Endometrial microvascular endothelial cells (primary cell): Measurements from ENCODE around the gene COMT. TPM values are rescaled to one million over a fixed set of nuclear protein-coding genes. Genes with fewer than 3 reads are reported as not detected.
"Not testable (repeated sequence)": the region's sequence is repeated elsewhere in the genome, so short reads cannot be mapped to it uniquely, and the experiment has no call there.

ENCODE experiments used
- in situ Hi-C: cut with HindIII; loops from 2 replicates; pipeline ENCODE4 v1.10.0; 2017; ENCODE audit warnings: low sequenced_read_pairs, low pct_unique_long_range_greater_than_20kb; ENCODE audit errors: inconsistent ontology term
- total RNA-seq: library from RNA; depleted of rRNA; stranded (reverse); fragments of >200 nt; gene quantifications from one replicate; pipeline ENCODE4 v1.2.3, GENCODE V29; 2015; ENCODE audit errors: inconsistent ontology term

COMT gene
- total RNA-seq, 1 donor from 2014 or later, result 332 TPM

- in situ Hi-C loops, result no loop called here
Observed at GRCh38 chr22:19905347-19906276, 36.0 kb upstream of the COMT start.

DNA sequence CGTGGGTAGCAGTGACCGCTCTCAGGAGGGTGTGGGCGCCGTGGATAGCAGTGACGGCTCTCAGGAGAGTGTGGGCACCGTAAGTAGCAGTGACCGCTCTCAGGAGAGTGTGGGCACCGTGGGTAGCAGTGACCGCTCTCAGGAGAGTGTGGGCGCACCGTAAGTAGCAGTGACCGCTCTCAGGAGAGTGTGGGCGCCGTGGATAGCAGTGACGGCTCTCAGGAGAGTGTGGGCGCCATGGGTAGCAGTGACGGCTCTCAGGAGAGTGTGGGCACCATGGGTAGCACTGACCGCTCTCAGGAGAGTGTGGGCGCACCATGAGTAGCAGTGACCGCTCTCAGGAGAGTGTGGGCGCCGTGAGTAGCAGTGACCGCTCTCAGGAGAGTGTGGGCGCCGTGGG, 34.7 kb upstream of the COMT start:
- in situ Hi-C loops, result not testable (repeated sequence)

DNA sequence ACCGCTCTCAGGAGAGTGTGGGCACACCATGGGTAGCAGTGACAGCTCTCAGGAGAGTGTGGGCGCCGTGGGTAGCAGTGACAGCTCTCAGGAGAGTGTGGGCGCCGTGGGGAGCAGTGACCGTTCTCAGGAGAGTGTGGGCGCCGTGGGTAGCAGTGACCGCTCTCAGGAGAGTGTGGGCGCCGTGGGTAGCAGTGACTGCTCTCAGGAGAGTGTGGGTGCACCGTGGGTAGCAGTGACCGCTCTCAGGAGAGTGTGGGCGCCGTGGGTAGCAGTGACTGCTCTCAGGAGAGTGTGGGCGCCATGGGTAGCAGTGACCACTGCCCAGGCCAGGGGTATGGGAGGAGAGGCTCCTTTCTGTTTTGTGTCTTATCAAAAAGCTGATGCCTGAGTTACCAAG, 33.7 kb upstream of the COMT start:
- in situ Hi-C loops, result not testable (repeated sequence)

- in situ Hi-C loops, result no loop called here
Observed at GRCh38 chr22:19909350-19910179, 32.0 kb upstream of the COMT start.

DNA sequence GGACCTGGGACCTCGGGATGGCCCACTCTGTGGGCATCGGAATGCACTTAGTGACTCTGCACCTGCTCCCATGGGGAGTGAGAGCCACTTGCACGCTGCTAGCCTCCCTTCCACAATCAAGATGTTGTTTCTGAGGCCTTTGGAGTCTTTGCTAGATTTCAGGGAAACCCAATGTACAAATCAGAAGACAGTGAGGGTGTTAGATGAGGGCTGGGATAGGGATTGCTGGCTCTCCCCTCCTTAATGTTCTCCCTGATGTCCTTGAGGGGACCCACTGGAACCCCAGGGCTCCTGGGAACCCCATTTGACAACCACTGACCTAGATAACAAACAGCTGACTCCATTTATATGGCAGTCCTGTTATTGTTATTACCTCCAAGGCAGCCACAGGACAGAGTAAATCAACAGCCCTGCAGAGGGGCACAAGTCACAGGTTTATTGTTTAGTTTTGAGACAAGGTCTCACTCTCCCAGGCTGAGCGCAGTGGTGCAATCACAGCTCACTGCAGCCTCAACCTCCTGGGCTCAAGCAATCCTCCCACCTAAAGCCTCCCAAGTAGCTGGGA, 31.3 kb upstream of the COMT start:
- in situ Hi-C loops, result no loop called here

GRCh38 chr22:19911540-19912270, 29.9 kb upstream of the COMT start:
- in situ Hi-C loops, result no loop called here

- in situ Hi-C loops, result no loop called here
Observed at GRCh38 chr22:19912271-19912999, 29.1 kb upstream of the COMT start.

GRCh38 chr22:19913337-19913936, 28.1 kb upstream of the COMT start:
- in situ Hi-C loops, result no loop called here

DNA sequence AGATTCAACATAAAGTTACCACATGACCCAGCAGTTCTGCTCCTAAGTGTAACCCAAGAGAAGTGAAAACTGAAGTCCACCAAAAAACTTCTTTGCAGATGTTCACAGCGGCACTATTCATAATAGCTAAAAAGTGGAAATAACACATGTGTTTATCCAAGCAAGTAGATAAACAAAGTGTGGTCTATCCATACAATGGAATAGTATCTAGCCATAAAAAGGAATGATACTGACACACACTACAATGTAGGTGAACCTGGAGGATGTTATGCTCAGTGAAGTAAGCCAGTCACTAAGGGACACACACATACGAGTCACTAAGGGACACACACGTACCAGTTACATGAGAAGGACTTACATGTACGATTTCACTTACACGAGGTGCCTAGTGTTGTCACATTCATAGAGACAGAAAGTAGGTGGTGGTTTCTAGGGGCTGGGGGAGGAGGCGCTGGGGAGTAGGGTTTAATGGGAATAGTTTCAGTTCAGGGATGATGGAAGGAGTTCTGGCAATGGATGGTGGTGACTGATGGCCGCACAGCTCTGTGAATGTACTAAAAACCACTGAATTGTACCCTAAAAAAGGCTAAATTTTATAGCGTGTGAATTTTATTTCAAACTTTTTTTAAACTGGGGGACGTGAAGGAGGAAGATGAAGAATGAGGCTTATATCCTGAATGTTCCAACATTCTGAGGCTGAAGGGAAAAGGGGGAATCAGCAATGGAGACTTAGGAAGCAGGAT, 27.2 kb upstream of the COMT start:
- in situ Hi-C loops, result no loop called here

DNA sequence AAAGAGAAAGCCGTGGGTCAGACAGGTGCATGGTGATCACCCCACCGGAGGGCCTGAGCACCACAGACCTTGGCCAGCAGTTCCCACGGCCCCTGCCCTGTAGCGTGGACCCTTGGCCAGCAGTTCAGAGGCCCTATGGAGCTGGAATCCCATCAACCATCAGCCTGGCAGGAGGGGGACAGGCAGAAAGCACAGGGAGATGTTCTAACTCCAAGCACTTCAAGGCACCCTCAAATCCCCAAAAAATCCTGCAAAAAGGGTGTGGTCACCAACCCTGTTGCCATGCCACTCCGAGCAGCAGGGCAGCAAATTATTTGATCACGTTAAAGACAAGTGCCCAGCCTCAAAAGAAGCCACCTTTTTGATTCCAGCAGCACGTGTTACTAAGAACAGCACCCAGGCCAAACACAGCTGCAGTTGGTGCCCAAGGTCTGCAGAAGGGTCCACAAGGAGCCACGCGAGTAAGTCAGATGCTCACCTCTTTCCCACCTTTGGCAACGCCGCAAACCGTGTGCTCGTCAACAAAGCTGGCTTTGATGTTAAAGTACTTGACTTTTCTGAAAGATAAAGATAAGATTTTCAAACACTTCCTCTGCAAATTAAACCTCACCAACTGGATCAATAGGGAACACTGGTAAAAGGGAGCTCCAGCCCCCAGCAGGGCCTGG, 26.2 kb upstream of the COMT start:
- in situ Hi-C loops, result no loop called here

DNA sequence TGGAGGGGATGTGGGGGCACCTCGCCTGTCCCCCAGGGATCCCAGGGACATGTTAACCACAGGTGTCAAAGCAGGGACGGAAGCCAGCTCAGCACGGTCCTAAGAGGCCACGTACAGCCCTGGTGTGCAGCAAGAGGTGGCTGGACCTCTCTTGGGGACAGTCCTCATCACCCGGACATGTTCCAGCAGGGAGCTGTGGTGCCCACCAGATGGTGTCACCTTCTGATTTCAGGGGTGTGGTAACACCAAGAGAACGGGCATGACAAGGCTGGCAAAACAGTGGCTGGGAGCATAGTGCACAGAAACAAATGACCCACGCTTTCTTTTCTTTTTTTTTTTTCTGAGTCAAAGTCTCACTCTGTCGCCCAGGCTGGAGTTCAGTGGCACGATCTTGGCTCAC, 25.6 kb upstream of the COMT start:
- in situ Hi-C loops, result no loop called here

GRCh38 chr22:19916941-19917340, 24.6 kb upstream of the COMT start:
- in situ Hi-C loops, result no loop called here

DNA sequence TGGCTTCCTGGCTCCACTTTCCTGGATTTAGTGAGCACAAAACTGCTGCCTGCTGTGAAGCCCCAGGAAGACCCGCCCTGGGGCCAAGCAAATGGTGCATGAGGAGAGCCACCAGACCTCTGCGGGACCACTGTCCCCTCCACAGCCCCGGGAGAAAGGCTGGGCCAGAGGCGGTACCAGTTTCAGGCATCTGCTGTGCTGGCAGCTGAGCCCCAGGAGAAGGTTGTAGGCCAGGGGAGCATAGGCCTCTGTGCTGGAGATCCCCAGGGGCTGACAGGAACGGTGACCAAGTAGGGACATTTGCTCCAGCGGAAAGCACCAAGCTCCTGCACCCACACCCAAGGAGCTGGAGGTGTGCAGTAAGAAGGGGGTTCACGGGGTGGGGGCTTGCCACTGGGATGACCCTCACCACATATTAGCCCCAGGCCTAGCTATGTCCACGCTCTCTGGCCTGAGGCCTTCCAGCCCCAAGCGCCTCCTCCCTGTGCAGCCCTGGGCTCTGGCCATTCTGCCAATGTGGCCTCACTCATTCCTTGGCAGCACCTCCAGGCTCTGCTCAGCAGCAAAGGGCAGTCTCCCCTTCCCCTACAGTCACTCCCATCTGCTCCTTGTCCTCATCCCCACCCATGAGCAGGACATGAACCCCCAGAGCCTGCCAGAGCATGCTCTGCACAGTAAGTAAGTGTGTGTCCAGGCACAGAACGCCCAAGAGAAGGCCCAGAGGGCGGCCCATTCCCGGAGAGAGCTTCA, 24.0 kb upstream of the COMT start:
- in situ Hi-C loops, result no loop called here

GRCh38 chr22:19918332-19919106, 23.1 kb upstream of the COMT start:
- in situ Hi-C loops, result no loop called here

DNA sequence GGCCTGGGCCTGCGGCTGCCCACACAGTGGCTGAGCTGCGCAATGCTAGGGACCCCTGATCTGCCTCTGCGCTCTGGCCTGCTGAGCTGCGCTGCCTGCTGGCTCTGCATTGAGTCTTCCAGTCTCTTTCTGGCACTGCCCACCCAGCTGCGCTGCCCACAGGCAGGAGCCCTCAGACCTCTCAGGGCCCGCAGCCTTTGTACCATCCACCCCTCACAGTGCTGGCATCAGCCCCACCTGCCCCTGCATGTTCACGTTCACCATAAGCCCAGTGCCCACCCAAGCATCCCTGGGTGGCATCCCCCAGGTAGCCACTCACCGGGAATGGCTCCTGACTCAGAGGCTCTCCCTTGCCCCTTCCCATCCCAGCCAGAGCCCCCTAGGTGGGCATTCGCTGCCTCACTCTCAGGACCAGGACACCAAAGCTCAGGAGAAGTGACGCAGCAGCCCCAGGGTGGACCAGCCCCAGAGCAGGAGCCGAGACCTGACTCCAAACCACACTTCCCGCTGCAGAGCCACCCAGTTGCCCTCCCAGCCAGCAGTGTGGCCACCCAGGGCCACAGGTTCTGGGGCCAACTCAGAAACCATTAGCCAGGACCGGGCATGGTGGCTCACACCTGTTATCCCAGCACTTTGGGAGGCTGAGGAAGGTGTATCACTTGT, 21.7 kb upstream of the COMT start:
- in situ Hi-C loops, result no loop called here
